ELF-1 (cell line): ENCODE data around the gene EPHA4.

ENCODE experiments used
- DNase-seq: peaks from one replicate; pipeline ENCODE4 v3.0.0-alpha.2; 2016; ENCODE audit warnings: low read depth, low spot score

EPHA4 gene

GRCh38 chr2:221399183-221399582 lies 172.9 kb downstream of the EPHA4 start:
- DNase-seq: peak; percentile 4

GRCh38 chr2:221397187-221397586 lies 174.9 kb downstream of the EPHA4 start:
- DNase-seq: no peak

- DNase-seq: no peak
These were observed 179.7 kb downstream of the EPHA4 start for GRCh38 chr2:221392228-221392881.

GRCh38 chr2:221390878-221391277 lies 181.2 kb downstream of the EPHA4 start:
- DNase-seq: no peak

- DNase-seq: no peak
These were observed 182.2 kb downstream of the EPHA4 start for GRCh38 chr2:221389904-221390303.

GRCh38 chr2:221389421-221389820 lies 182.7 kb downstream of the EPHA4 start:
- no peak for DNase-seq

GRCh38 chr2:221388891-221389290 lies 183.2 kb downstream of the EPHA4 start:
- DNase-seq: no peak

- no peak for DNase-seq
These were observed 186.4 kb downstream of the EPHA4 start for GRCh38 chr2:221385716-221386115.

- DNase-seq: no peak
These were observed 190.1 kb downstream of the EPHA4 start for GRCh38 chr2:221381928-221382488.

GRCh38 chr2:221380686-221381085 lies 191.4 kb downstream of the EPHA4 start:
- no peak for DNase-seq

- no peak for DNase-seq
These were observed 192.0 kb downstream of the EPHA4 start for GRCh38 chr2:221380062-221380461.

- DNase-seq: no peak
These were observed 194.5 kb downstream of the EPHA4 start for GRCh38 chr2:221377597-221377996.

- no peak for DNase-seq
These were observed 195.0 kb downstream of the EPHA4 start for GRCh38 chr2:221377066-221377465.

GRCh38 chr2:221374234-221374633 lies 197.9 kb downstream of the EPHA4 start:
- no peak for DNase-seq

GRCh38 chr2:221372907-221373306 lies 199.2 kb downstream of the EPHA4 start:
- DNase-seq: no peak

- peak; percentile 82 for DNase-seq
These were observed 199.8 kb downstream of the EPHA4 start for GRCh38 chr2:221372159-221372884.

- no peak for DNase-seq
These were observed 200.8 kb downstream of the EPHA4 start for GRCh38 chr2:221371347-221371746.

GRCh38 chr2:221370857-221371211 lies 201.3 kb downstream of the EPHA4 start:
- no peak for DNase-seq

- DNase-seq: no peak
These were observed 201.8 kb downstream of the EPHA4 start for GRCh38 chr2:221370076-221370856.
